DMS 273 treated with DMSO at 0.1 percent for 48 hours (cell line): ENCODE data around the gene SEC23B.
"Not testable (repeated sequence)": the region's sequence is repeated elsewhere in the genome, so short reads cannot be mapped to it uniquely, and the experiment has no call there.

Source experiments
- DNase-seq: peaks from one replicate; lab custom pipeline; 2025; lab: John Stamatoyannopoulos, UW

Gene SEC23B

DNA sequence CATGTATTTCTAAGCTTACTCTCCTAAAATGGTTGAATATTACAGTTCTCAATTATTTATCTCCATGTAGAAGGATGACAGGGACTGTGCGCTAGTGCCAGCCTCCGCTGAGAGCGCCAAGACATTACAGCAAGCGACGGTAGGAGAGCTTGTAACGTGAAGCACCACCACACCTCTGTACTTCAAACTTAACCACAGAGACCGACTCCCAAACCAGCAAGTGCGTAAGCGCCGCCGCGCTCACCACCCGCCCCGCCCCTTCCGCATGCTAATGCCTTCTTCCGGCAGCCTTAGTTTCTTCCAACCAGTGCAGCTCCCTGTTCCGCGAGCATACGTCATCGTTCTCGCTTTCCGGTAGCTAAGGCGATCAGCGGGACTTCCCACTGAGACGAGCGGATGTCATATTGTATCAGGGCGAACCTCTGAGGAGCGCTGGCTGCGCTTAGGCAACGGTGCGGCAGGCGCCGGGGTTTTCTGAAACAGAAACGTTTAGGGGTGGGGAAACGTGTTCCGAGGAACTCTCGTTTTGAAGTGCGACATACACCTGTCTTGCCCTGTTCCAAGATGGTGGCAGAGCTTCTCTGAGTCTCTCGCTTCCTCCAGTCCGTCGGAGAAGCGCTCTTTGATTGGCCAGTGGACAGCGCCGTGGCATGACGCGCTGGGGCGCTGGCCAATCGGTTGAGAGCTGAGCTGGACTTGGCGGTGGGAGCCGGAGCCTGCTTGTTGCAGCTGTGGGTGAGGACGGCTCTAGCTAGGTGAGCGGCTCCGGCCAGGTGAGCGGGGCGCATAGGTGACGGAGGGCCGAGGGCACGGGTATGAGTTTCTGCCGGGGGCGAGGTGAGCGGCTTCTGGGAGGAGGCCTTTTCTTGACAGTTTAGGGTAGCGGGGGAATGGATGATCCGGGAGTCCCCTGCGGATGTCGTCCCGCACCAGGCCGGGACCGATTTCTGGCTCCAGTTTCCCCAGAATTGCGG is at the start of gene SEC23B:
Gene SEC23B (plus strand): TSS at position 723 of the 974 bp plus-strand sequence. CDS start 2,896 bp downstream, outside the sequence.
- peak; percentile 93 for DNase-seq

DNA sequence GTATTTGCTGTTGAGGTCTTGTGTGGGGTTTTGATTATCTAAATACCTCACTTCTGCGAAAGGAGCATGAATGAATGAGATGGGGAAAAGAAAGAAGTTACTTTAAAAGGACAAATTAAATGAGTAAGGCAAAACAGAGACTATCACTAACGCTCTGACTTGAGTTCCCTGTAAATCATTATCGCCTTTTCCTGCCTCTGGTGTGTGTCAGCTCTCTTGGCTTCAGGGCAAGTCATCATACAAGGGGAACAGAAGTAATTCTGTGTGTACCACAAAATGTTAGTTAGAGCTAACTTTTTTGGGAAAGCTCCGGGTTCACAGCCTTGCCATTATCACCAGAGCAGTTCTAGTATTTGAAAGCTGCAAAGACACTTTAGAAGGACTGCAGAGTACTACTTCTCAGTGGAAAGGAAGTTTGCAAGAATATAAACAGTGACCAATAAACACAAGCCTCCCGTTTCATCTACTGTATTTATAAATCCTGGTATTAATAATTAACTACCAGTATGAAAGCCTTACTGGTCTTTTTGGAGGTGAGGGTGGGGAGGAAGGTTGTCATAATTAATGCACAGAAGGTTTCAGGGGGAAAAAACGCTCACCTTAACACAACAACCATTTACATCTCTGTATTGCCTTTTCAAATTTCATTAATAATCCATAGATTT is 42.1 kb upstream of the SEC23B start:
- no peak for DNase-seq

DNA sequence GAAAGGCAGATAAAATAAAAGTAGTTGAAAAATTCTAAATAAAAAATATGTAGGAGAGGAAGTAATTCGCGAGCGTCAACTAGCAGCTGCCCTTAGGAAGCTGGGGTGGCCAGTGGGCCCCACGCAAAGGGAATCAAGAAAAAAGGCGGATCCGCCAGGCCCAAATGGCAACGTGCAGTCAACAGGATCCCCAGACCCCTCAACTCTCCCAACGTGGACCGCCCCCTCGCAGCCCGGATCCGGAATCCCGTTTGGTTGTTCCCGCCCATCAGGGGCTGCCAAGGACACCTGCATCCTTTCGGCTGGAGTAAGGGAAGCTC is 41.2 kb upstream of the SEC23B start:
- DNase-seq = no peak

DNA sequence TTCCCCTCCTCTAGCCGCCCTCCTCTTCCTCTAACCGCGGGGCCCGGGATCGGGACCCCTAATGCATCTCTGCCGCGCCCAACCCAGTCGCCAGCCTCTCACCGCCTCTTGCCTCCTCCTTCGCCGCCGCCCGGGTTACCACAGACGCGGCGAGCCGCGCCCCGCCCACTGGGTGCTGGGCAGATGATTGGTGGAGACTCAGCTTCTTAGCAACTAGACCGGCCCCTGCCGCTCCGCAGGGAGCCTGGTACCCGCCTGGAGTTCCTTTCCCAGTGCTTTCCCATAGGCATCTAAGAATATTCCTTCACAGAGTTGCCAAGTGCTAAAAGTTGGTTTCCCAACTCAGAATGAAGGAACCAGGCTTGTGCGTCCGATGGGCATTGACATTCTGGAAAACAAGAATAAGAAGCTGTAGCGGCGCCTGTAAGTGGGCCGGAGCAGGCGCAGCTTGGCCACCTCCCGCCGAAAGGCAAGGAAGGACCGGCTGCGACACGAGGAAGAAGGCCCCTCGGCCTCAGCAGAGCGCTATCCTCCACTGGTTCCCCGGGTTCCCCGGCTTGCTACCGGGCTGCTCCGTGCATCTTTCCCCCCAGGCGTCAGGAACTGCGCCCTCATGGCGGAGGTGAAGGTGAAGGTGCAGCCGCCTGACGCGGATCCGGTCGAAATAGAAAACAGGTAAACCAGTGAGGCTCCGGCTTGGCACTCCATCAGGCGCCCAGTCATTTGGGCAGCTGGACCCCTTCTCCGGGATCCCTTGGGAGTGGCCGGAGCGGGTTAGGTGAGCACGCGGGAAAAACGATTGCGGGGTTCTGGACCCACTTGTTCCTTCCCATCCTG is 40.6 kb upstream of the SEC23B start, which contains the start of the genes DZANK1 and POLR3F:
Gene DZANK1 (minus strand): TSS at position 137 of the 837 bp plus-strand sequence. CDS start 1,672 bp downstream, outside the sequence.
Gene POLR3F (plus strand): TSS at position 497 of the 837 bp plus-strand sequence. CDS start 117 bp downstream, at position 614.
- peak; percentile 89 for DNase-seq

DNA sequence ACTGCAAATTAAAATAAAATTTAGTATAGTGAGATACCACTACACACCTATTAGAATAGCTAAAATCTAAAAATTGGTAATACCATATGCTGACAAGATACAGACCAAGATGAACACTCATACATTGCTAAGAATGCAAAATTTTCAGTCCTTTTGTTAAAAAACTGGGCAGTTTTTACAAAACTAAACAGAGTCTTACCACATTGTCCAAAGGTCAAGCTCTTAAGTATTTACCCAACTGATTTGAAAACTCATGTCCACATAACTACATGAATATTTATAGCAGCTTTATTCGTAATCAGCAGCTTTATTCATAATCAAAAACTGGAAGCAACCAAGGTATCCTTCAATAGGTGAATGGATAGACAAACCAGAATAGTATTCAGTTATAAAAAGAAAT is 30.5 kb upstream of the SEC23B start:
- DNase-seq = no peak

DNA sequence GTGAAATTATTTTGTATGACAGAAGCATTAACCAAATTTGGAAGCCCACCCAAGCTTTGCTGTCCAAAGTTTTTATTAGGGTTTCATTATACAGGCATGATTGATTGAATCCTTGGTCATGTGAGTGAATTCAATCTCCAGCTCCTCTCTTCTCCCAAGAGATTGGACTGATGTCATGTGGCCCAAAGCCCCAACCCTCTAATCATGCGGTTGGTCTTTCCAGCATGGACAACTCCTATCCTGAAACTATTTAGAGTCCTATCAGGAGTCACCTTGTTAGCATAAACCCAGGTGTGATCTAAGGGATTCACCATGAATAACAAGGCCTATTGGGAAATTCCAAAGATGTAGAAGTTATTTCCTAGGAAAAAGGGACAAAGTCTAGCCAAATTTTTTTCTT is 29.9 kb upstream of the SEC23B start:
- no peak for DNase-seq

DNA sequence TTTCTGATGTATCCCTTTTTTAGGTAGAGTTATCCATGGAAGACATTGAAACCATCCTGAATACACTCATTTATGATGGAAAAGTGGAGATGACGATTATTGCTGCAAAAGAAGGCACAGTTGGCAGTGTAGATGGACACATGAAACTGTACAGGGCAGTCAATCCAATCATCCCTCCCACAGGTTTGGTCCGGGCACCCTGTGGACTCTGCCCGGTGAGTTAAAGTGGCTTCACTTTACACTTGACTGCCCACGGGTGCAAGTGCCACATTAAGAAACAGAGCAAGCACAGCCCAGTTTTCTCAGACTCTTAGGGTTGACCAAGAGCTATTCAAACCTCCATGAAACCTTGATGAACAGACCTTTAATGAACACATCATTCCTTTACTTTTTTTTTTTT is 26.1 kb upstream of the SEC23B start:
- DNase-seq = no peak

DNA sequence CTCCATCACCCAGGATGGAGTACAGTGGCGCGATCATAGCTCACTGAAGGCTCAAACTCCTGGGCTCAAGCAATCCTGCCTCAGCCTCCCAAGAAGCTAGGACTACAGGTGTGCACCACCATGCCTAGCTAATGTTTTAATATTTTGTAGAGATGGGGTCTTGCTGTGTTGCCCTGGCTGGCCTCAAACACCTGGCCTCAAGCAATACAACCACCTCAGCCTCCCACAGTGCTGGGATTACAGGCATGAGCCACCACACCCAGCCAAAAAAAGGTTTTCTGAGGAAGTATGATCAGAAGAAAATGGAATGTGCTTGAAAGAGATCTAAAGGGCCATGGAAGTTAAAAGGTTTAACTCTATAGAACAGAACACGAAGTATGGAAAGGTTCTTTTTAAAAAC is 19.4 kb upstream of the SEC23B start:
- DNase-seq = no peak

DNA sequence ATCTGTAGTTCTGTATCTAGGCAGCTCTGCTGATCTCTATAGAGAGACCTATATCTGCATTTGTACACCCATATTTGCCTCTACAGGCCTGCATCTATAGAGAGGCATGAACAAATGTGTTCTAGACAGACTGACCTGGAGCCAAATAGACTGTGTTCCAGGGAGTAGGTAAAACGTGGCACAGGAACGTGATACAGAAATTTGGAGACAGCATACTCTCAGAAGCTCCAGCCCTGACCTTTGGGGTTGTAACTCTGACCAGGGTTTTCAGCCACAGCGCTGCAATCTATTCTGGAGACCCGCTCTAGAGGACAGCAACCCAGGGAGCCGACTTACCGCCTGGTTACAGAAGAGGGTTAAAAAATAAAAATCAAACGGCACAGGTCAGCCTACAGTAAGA is 11.7 kb upstream of the SEC23B start:
- no peak for DNase-seq

DNA sequence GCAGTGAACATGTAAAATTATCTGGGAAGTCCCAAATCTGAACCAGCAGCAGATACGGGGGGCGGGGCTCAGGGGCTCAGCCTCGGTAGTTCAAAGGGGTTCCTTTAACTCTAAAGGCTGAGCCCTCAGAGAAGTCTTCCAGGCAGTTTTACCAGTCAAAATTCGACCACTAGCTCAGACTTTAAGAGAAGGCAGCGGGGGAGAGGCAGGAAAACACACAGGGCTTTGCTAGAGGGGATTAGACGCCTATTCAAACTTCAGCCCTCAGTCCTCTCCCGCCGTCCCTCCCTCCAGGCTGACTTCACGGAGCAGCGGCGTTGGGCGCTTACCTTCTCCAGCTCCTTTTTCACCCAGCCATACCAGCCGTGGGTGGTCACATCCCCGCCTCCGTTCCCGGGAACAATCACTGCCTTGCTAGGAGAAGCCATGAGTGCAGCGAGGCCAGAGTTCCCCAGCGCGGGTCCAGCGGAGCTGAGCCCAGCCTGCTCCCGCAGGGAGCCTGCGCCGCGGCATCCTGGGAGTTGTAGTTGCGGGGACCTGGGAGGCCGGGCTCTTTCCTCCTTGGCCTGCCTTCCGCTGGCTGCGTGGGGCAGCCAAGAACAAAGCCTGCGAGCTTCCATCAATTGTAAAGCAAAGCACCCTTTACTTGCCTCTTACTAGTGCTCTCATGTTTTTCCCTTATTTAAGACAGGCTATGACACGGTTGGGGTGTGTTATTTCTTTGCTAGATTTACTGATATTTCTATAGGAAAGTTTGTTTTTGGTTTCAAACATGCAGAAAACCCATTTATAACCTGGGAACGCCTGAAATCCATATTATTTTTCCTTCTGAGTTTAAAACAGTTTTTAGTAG is 10.8 kb upstream of the SEC23B start, which contains the start of gene RBBP9:
Gene RBBP9 (minus strand): TSS at position 486 of the 853 bp plus-strand sequence. CDS start 58 bp downstream, at position 428.
- peak; percentile 47 for DNase-seq

DNA sequence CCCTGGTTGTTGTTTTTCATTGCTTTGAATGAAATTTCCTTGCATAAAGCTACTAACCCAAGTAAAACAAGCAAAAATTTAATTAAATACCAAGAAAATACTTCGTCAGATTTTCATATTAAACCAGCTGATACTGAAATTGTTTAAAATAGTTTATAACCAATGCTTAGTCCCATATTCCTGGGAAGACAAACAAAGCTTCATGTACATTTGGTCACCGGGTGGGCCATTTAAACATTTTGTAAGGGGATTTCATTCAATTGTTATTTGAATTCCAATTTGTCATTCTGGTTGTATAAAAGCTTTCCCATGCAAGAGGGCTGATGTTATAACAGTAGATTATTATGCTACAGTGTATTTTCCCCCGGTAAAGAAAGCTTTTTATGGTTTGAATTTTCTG is 10.1 kb upstream of the SEC23B start:
- no peak for DNase-seq

DNA sequence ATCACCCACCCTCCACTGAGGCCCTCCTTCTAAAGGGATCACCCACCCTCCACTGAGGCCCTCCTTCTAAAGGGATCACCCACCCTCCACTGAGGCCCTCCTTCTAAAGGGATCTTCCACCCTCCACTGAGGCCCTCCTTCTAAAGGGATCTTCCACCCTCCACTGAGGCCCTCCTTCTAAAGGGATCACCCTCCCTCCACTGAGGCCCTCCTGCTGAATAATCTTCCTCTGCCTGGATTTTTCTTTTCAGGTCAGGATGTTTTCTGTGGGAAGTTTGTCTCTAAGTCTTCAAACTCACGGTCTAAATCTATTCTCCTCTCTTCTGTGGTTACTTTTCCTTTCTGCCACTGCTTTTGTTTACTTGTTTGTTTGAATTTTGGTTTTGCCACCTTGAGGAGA is 6.1 kb upstream of the SEC23B start:
- not testable (repeated sequence) for DNase-seq

DNA sequence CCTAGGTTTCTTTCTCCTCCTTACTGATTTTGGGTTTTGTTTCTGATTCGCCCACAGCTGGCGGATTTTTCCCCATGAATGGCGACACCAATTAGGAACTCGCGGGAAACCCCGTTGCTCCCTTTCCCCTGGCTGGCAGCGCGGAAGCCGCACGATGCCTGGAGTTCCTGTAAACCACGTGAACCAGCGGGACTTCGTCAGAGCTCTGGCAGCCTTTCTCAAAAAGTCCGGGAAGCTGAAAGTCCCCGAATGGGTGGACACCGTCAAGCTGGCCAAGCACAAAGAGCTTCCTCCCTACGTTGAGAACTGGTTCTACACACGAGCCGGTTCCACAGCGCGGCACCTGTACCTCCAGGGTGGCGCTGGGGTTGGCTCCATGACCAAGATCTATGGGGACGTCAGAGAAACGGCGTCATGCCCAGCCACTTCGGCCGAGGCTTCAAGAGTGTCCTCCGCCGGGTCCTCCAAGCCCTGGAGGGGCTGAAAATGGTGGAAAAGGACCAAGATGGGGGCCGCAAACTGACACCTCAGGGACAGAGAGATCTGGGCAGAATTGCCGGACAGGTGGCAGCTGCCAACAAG is 3.2 kb upstream of the SEC23B start:
- DNase-seq = no peak

DNA sequence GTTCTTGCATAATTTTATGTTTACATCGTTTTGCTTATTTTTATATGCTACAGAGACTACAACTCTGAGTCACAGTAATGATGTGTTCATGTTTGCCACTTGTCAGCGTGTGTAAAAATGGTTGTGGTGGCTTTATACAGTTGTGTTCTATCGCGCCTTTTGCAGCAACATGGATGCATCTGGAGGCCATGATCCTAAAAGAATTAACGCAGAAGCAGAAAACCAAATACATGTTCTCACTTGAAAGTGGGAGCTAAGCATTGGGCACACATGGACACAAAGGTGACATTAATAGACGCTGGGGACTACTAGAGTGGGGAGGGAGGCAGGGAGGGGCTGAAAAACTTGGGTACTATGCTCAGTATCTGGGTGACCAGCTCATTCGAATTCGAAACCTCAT is 996 bp upstream of the SEC23B start:
- no peak for DNase-seq

DNA sequence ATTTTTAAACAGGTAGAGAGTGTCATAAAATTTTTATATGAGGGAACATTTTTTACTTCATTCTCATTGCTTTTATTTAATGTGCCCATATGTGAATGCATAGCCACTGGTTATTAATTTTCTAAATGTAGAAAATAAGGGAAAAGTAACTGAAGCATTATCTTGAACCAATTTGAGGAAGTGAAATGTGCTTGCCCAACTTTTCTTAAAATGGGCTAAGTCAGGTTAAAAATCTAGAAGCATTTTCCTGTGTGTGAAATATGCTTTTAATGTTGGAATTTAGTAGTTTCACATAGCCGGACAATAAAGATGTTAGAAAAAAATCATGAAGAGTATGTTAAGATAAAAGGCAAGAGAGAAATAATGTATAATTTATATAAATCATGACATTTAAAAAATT is 3.8 kb downstream of the SEC23B start:
- DNase-seq = no peak

DNA sequence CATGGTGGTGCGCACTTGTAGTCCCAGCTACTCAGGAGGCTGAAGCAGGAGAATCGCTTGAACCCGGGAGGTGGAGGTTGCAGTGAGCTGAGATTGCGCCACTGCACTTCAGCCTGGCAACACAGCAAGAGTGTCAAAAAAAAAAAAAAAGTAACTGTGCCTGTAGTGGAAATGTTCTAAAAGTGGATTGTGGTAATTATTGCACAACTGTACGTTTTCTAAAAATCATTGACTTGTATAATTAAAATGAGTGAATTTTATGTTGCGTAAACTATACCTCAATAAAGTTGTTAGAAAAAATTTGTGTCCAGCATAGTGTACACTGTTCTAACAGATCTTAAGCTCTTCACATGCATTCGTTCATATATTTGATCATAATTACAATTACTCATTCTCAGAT is 5.5 kb downstream of the SEC23B start:
- no peak for DNase-seq

DNA sequence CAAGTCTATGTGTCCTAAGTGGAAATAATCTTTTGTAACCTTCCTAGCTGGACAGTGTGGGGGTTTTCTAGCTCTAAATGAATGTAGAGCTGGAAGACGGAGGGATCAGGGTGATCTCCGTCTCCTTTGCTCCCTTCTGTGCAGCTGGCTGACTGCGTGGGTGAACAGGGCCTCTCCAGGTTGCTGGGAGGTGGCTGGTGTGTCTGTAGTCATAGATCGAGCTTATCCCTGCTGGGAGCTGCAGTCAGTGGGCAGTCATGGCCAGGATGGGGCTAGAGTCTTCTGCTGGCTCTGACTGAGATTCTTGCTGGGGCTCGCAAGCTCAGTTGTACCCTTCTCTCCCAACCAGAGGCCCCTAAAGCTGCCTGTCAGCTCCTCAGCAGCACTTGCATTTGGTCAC is 6.4 kb downstream of the SEC23B start:
- no peak for DNase-seq

DNA sequence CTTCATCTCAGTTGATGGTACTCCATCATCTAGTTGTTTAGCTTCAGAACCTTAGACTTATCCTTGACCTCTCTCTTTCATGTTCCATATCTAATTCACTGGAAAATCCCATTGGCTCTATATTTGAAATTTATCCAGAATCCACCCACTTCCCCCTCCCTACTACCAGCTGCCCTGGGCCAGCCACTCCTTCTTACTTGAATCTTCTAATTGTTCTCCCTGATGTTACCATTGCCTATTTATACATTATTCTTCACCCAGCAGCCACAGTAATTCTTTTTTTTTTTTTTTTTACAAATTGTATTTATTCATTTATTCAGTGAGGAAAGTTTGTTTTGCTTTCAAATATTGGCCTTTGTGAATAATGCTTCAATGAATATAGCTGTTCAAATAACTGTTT is 8.2 kb downstream of the SEC23B start:
- DNase-seq = no peak

DNA sequence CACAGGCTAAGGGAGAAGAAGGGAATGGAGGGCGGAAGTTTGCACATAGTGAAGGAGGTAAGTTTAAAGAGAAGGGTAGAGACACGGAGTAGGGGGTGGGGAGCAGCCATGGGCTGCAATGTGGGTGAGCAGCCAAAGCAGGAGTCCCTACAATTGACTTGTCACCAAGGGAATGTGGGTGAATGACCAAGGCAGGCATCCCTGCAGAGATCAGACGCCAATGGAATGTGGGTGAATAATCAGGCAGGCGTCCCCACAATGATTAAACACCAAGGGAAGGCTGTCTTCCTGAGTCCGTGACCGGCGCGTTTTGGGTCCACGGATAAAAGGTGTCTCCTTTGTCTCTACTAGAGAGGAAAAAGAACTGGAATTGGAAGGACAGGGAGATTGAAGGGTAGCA is 14.3 kb downstream of the SEC23B start:
- not testable (repeated sequence) for DNase-seq

DNA sequence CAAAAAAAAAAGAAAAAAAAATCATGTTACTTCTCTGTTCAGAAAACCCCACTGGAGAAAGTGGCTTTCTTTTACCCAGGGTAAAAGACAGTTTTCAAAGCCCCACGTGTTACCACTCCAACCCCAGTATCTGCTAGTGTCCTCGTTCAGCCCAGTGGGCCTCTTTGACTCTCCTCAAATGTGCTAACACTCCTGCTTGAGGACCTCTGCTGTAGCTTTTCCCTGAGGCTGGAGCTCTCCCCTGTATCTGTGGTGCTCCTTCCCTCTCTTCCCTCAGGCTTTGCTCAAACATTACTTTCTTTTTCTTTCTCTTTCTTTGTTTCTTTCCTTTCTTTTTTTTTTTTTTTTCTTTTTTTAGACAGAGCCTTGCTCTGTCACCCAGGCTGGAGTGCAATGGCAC is 15.3 kb downstream of the SEC23B start:
- DNase-seq = no peak

DNA sequence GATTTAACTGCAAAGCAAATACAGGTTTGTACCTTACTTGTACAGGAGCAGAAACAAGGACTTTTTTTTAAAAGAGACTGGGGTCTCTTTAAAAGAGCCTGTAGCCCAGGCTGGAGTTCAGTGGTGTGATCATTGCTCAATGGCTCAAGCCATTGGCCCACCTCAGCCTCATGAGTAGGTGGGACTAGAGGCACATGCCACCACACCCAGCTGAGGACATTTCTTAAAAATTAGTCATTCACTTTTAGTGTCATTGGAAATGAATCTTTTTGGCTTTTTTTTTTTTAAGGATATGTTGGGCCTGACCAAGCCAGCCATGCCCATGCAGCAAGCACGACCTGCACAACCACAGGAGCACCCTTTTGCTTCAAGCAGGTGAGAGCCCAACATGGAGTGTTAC is 16.9 kb downstream of the SEC23B start:
- DNase-seq = no peak
